GM19043 (cell line): Measurements from ENCODE around the gene SLC16A4.

Experiments used
- ATAC-seq: cut with Tn5 transposase; IDR thresholded peaks from one replicate; pipeline ENCODE4 v1.9.1; 2021; ENCODE audit warnings: low read depth; ENCODE audit not compliant: unreplicated experiment

SLC16A4 gene

GRCh38 chr1:110370827-110371226 is 20.0 kb downstream of the SLC16A4 start:
- no peak for ATAC-seq

- ATAC-seq, result no peak
Measured at GRCh38 chr1:110364221-110364620, 26.6 kb downstream of the SLC16A4 start.

GRCh38 chr1:110361856-110362255 is 29.0 kb downstream of the SLC16A4 start:
- ATAC-seq, result no peak

- ATAC-seq, result no peak
Measured at GRCh38 chr1:110360431-110360830, 30.4 kb downstream of the SLC16A4 start.

- ATAC-seq, result no peak
Measured at GRCh38 chr1:110356379-110356778, 34.4 kb downstream of the SLC16A4 start.

- ATAC-seq, result no peak
Measured at GRCh38 chr1:110355321-110355720, 35.5 kb downstream of the SLC16A4 start.

- ATAC-seq, result no peak
Measured at GRCh38 chr1:110350360-110350759, 40.5 kb downstream of the SLC16A4 start.

- ATAC-seq, result no peak
Measured at GRCh38 chr1:110348771-110349170, 42.1 kb downstream of the SLC16A4 start.

GRCh38 chr1:110348050-110348449 is 42.8 kb downstream of the SLC16A4 start:
- no peak for ATAC-seq

- ATAC-seq, result no peak
Measured at GRCh38 chr1:110347182-110347893, 43.5 kb downstream of the SLC16A4 start.

- ATAC-seq, result no peak
Measured at GRCh38 chr1:110346690-110347089, 44.1 kb downstream of the SLC16A4 start.

GRCh38 chr1:110345480-110345879 is 45.3 kb downstream of the SLC16A4 start:
- no peak for ATAC-seq

GRCh38 chr1:110344152-110344551 is 46.7 kb downstream of the SLC16A4 start:
- ATAC-seq, result no peak

GRCh38 chr1:110343249-110343648 is 47.6 kb downstream of the SLC16A4 start:
- no peak for ATAC-seq

- ATAC-seq, result no peak
Measured at GRCh38 chr1:110341872-110342331, 48.9 kb downstream of the SLC16A4 start.

GRCh38 chr1:110341146-110341871 is 49.5 kb downstream of the SLC16A4 start:
- ATAC-seq, result no peak

- ATAC-seq, result no peak
Measured at GRCh38 chr1:110340207-110340468, 50.7 kb downstream of the SLC16A4 start.

- ATAC-seq, result no peak
Measured at GRCh38 chr1:110339407-110340206, 51.2 kb downstream of the SLC16A4 start.

GRCh38 chr1:110338886-110339406 is 51.9 kb downstream of the SLC16A4 start, which contains the start of gene RBM15:
Gene RBM15, plus strand, starts transcription at chr1:110339377. Its CDS starts 29 bp downstream, at chr1:110339406.
- peak; percentile 69 for ATAC-seq

GRCh38 chr1:110338309-110338885 is 52.4 kb downstream of the SLC16A4 start:
- peak; percentile 58 for ATAC-seq
